IMR-90 (cell line): Measurements from ENCODE around the gene MUCL3. TPM values are rescaled to one million over a fixed set of nuclear protein-coding genes. Genes with fewer than 3 reads are reported as not detected.

Experiments used
- ATAC-seq: fragments of 200-7000 bp; cut with Tn5 transposase; 2 replicates; pipeline ENCODE4 v1.9.1; 2020; ENCODE audit warnings: low read depth, mild to moderate bottlenecking, moderate library complexity
- BruUV-seq: library from RNA; stranded (reverse); fragments of 400-500 nt; replicated peaks from 2 replicates; lab custom pipeline; 2021; lab: Mats Ljungman, UMichigan
- CTCF ChIA-PET: fragments of 300-600 bp; formaldehyde crosslinking; extraction: SDS; loops from one replicate; lab custom pipeline; 2021; ENCODE audit warnings: antibody characterized with exemption; lab: Yijun Ruan, JAX
- POLR2A ChIA-PET: fragments of 300-600 bp; sonication (Branson Sonifier 250); formaldehyde crosslinking; loops from one replicate; lab custom pipeline; 2022; ENCODE audit warnings: antibody characterized with exemption; ENCODE audit not compliant: unreplicated experiment; lab: Charles Lee
- DNase-seq: peaks from one replicate; pipeline ENCODE4 v3.0.0; 2013
- H2AFZ ChIP-seq: replicated peaks from 2 replicates; pipeline ENCODE3; 2013; ENCODE audit warnings: low read length, mild to moderate bottlenecking; ENCODE audit not compliant: poor library complexity
- H2AK5ac ChIP-seq: 2 replicates; pipeline ENCODE4 v1.6.1; 2013; ENCODE audit warnings: low read depth, low read length, inconsistent platforms
- H2AK9ac ChIP-seq: replicated peaks from 2 replicates; pipeline ENCODE3; 2013; ENCODE audit warnings: mild to moderate bottlenecking, low read depth, low read length, moderate library complexity; ENCODE audit not compliant: poor library complexity
- H2BK120ac ChIP-seq: 2 replicates; pipeline ENCODE4 v1.6.1; 2013; ENCODE audit warnings: low read depth, low read length, inconsistent platforms
- H2BK15ac ChIP-seq: 3 replicates; pipeline ENCODE4 v1.6.1; 2013; ENCODE audit warnings: low read depth, low read length, inconsistent platforms
- H2BK20ac ChIP-seq: 2 replicates; pipeline ENCODE4 v1.6.1; 2013; ENCODE audit warnings: low read depth, mild to moderate bottlenecking, inconsistent platforms, low read length, moderate library complexity
- H2BK5ac ChIP-seq: 2 replicates; pipeline ENCODE4 v1.6.1; 2013; ENCODE audit warnings: mild to moderate bottlenecking, low read depth, low read length, inconsistent platforms; ENCODE audit not compliant: poor library complexity, severe bottlenecking
- H3K14ac ChIP-seq: replicated peaks from 2 replicates; pipeline ENCODE4 v1.6.1; 2013; ENCODE audit warnings: low read depth, low read length, inconsistent platforms
- H3K18ac ChIP-seq: 2 replicates; pipeline ENCODE4 v1.6.1; 2013; ENCODE audit warnings: low read depth, low read length, control low read depth
- H3K23ac ChIP-seq: 2 replicates; pipeline ENCODE4 v1.6.1; 2013; ENCODE audit warnings: low read depth, low read length, inconsistent platforms
- H3K27ac ChIP-seq: 2 replicates; pipeline ENCODE4 v1.5.1; 2013; ENCODE audit warnings: mild to moderate bottlenecking, control low read depth, low read length; ENCODE audit not compliant: insufficient read depth
- H3K27me3 ChIP-seq: 2 replicates; pipeline ENCODE4 v1.6.1; 2013; ENCODE audit warnings: low read length; ENCODE audit not compliant: control insufficient read depth, insufficient read depth
- H3K36me3 ChIP-seq: 2 replicates; pipeline ENCODE4 v1.6.1; 2013; ENCODE audit warnings: low read length, mixed read lengths; ENCODE audit not compliant: control insufficient read depth, insufficient read depth
- H3K4ac ChIP-seq: 2 replicates; pipeline ENCODE4 v1.6.1; 2013; ENCODE audit warnings: low read depth, low read length, inconsistent platforms
- H3K4me1 ChIP-seq: 2 replicates; pipeline ENCODE4 v1.6.1; 2013; ENCODE audit warnings: low read length, mixed read lengths; ENCODE audit not compliant: control insufficient read depth, insufficient read depth
- H3K4me2 ChIP-seq: 2 replicates; pipeline ENCODE4 v1.6.1; 2013; ENCODE audit warnings: low read depth, mild to moderate bottlenecking, control low read depth, low read length, moderate library complexity
- H3K4me3 ChIP-seq: 2 replicates; pipeline ENCODE4 v1.5.1; 2013; ENCODE audit warnings: low read depth, mild to moderate bottlenecking, control low read depth, low read length, moderate library complexity; ENCODE audit not compliant: insufficient read depth
- H3K56ac ChIP-seq: 2 replicates; pipeline ENCODE4 v1.6.1; 2013; ENCODE audit warnings: low read length, inconsistent platforms; ENCODE audit not compliant: insufficient read depth; ENCODE audit errors: extremely low read depth
- H3K79me1 ChIP-seq, 2 experiments: 2 replicates each; pipeline ENCODE4 v1.6.1; 2013; ENCODE audit warnings: low read length in 2 of 2, inconsistent platforms in 1 of 2, low read depth in 1 of 2
- H3K9ac ChIP-seq: 2 replicates; pipeline ENCODE4 v1.6.1; 2013; ENCODE audit warnings: low read depth, low read length, control low read depth
- H3K9me1 ChIP-seq: 2 replicates; pipeline ENCODE4 v1.6.1; 2013; ENCODE audit warnings: low read length, inconsistent platforms; ENCODE audit not compliant: insufficient read depth
- H3K9me3 ChIP-seq: 2 replicates; pipeline ENCODE4 v1.6.1; 2013; ENCODE audit warnings: low read length; ENCODE audit not compliant: control insufficient read depth, insufficient read depth
- H4K20me1 ChIP-seq: 2 replicates; pipeline ENCODE4 v1.6.1; 2013; ENCODE audit warnings: low read length, inconsistent platforms; ENCODE audit not compliant: insufficient read depth
- H4K5ac ChIP-seq: 2 replicates; pipeline ENCODE4 v1.6.1; 2013; ENCODE audit warnings: mild to moderate bottlenecking, low read depth, low read length, control low read depth
- H4K8ac ChIP-seq, 2 experiments: 2 replicates each; pipeline ENCODE4 v1.6.1; 2013; ENCODE audit warnings: low read depth in 2 of 2, low read length in 2 of 2, control low read depth in 1 of 2, inconsistent platforms in 1 of 2
- H4K91ac ChIP-seq: 2 replicates; pipeline ENCODE4 v1.6.1; 2013; ENCODE audit warnings: low read depth, low read length, inconsistent platforms; ENCODE audit not compliant: insufficient read depth
- SMC3 ChIP-seq: fragments of 150-350 bp; IDR thresholded peaks from 2 replicates; pipeline ENCODE4 v1.6.1; 2016; ENCODE audit warnings: low read depth, mild to moderate bottlenecking, antibody characterized with exemption, low read length, moderate library complexity
- WGBS, 2 experiments: methylation state at CpG; one replicate each; pipeline versions ENCODE4 v1.1.5 to v1.1.7; 2013; ENCODE audit warnings: missing lambda C conversion rate in 2 of 2; ENCODE audit not compliant: insufficient read length in 1 of 2; ENCODE audit errors: extremely low coverage in 2 of 2; 5-methylcytosine and 5-hydroxymethylcytosine counted together
- dilution Hi-C: fragments of 300-500 bp; cut with HindIII; formaldehyde crosslinking; loops from one replicate; pipeline ENCODE4 v1.14.3; 2018; ENCODE audit warnings: low sequenced_read_pairs; ENCODE audit not compliant: unreplicated experiment
- in situ Hi-C: fragments of 300-500 bp; cut with MboI; formaldehyde crosslinking; loops from 3 replicates; pipeline ENCODE4 v1.14.3; 2019; ENCODE audit warnings: low sequenced_read_pairs, inconsistent platforms, mixed read lengths
- intact Hi-C: fragments of 100-400 bp; cut with micrococcal nuclease; formaldehyde crosslinking; loops from 2 replicates; pipeline ENCODE4 v1.10.0; 2022
- polyA plus RNA-seq, 3 experiments: library from polyadenylated mRNA; depleted of rRNA; stranded (reverse); fragments of >200 nt; gene quantifications; 2 replicates each; pipeline ENCODE4 v1.2.3, GENCODE V29; 2012; ENCODE audit warnings: low replicate concordance in 1 of 3
- total RNA-seq: library from RNA; depleted of rRNA; stranded (reverse); fragments of >200 nt; gene quantifications from 2 replicates; pipeline ENCODE4 v1.2.3, GENCODE V29; 2012

The MUCL3 gene
- total and polyA plus RNA-seq, 2 of the 4 experiments (the other 2 are of a cell fraction): not detected

DNA sequence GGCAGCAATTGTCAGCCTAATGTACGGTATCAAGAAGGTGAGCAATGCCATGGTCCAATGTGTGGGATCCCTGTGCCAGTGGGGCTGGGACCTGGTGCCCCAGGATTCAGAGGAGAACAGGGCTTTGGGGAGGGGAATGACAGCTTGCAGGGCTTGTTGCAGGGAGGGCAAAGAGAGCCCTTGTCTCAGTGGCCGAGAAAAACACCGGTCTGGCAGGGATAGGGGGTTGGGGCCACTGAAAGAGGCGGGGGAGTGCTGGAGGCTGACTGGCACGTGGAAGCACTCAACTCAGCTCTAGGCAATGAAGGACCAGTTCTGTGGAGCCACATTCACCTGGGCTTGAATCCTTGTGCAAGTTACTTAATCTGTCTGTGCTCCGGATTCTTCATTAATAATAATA is 3.5 kb upstream of the MUCL3 start:
- no peak overlapping the region for H3K18ac ChIP-seq
- H4K91ac ChIP-seq: no peak overlapping the region
- no peaks in the 10 kb centered on the region for H4K20me1 ChIP-seq
- dilution Hi-C loops: no loop called here
- no peaks in the 10 kb centered on the region; the same call in 1 of the 2 replicates for H3K4me1 ChIP-seq
- 17% methylated on average over 2 of the region's 6 CpGs; no CpG with 5 or more reads in 1 of the 2 experiments for WGBS, 2 experiments
- H3K9me1 ChIP-seq: peaks cover 2% of the 10 kb centered on the region
- DNase-seq (no peak), ATAC-seq (no peak)
- no peak overlapping the region for H3K4me2 ChIP-seq
- H2BK120ac ChIP-seq: no peak overlapping the region
- CTCF ChIA-PET: interaction anchor here (1.0 to 1.3 kb wide), 2 partner anchors 133 to 142 kb away, joined by 3 read pairs; no protein-coding TSS in a partner anchor
- no peak overlapping the region for H3K9ac ChIP-seq
- no peak overlapping the region for H2AFZ ChIP-seq
- intact Hi-C loops: no loop called here
- BruUV-seq: no TSS peak
- H3K36me3 ChIP-seq: no peaks in the 10 kb centered on the region
- peaks cover 58% of the 10 kb centered on the region for H3K27me3 ChIP-seq
- H2BK15ac ChIP-seq: no peak overlapping the region
- no peak overlapping the region for H3K4ac ChIP-seq
- no peak overlapping the region for H4K5ac ChIP-seq
- in situ Hi-C loops: no loop called here
- no peak overlapping the region for H2AK9ac ChIP-seq
- TF ChIP-seq SMC3: no peak
- no peak overlapping the region for H2BK5ac ChIP-seq
- H3K9me3 ChIP-seq: no peaks in the 10 kb centered on the region
- H3K79me1 ChIP-seq: no peaks in the 10 kb centered on the region
- no peak overlapping the region for H3K27ac ChIP-seq
- H4K8ac ChIP-seq: no peak overlapping the region
- H3K4me3 ChIP-seq: no peak overlapping the region
- no peak overlapping the region for H3K14ac ChIP-seq
- H2BK20ac ChIP-seq: no peak overlapping the region
- no peak overlapping the region for H2AK5ac ChIP-seq
- H3K56ac ChIP-seq: no peak overlapping the region
- no peak overlapping the region for H3K23ac ChIP-seq
- POLR2A ChIA-PET: no interaction called here
